Activated T-helper 17 cell treated with anti-CD3 and anti-CD28 coated beads, Interleukin-2, amount 50 U/mL, for 72 hours (primary cell): ENCODE data around the gene LSM11. TPM values are rescaled to one million over a fixed set of nuclear protein-coding genes. Genes with fewer than 3 reads are reported as not detected.

ENCODE experiments used
- ATAC-seq: fragments of 150-1000 bp; cut with Tn5 transposase; replicated peaks from 2 replicates; pipeline ENCODE4 v1.10.0; 2021; ENCODE audit warnings: mild to moderate bottlenecking, moderate library complexity
- H3K27ac Mint-ChIP-seq: one replicate; pipeline ENCODE4 v1.8.0; 2022; ENCODE audit warnings: mixed read lengths
- H3K27me3 Mint-ChIP-seq: one replicate; pipeline ENCODE4 v1.8.0; 2022; ENCODE audit warnings: mixed read lengths
- H3K36me3 Mint-ChIP-seq: one replicate; pipeline ENCODE4 v1.8.0; 2022; ENCODE audit warnings: low read depth, mild to moderate bottlenecking, mixed read lengths
- H3K4me1 Mint-ChIP-seq: one replicate; pipeline ENCODE4 v1.8.0; 2022; ENCODE audit warnings: mixed read lengths
- H3K4me3 Mint-ChIP-seq: one replicate; pipeline ENCODE4 v1.8.0; 2022; ENCODE audit warnings: mild to moderate bottlenecking, mixed read lengths
- H3K9me3 Mint-ChIP-seq: one replicate; pipeline ENCODE4 v1.8.0; 2022; ENCODE audit warnings: mixed read lengths
- total RNA-seq, 2 donors: library from RNA; stranded (reverse); gene quantifications; one replicate each; pipeline ENCODE4 v1.2.3, GENCODE V29; 2022

The LSM11 gene
- total RNA-seq, 2 donors from 2014 or later: 7.6 to 8.4 TPM

DNA sequence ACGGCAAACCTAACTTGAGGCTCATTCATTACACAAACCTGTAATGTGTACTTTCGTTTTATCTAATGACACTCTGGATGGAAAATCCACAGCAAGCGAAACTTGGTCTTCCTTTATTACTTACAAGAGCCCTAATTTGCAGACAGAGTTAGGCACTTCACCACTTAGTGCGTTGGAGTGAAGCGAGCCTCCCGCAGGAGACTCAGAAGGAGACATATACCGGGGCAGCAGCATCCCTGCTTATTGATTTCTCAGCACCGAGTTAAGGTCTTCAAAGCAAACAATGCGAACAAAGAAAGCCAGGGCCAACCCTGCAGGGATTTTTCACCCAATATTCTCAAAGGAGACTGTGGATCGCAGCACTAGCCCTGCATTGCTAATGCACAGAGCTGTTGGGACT lies 28.6 kb downstream of the LSM11 start:
- H3K4me3 Mint-ChIP-seq: peak overlapping the region; percentile 54
- peaks cover 5% of the 10 kb centered on the region for H3K4me1 Mint-ChIP-seq
- H3K27ac Mint-ChIP-seq: peak overlapping the region; percentile 64
- peaks cover 8% of the 10 kb centered on the region for H3K27me3 Mint-ChIP-seq
- ATAC-seq: peak; percentile 87
- no peaks in the 10 kb centered on the region for H3K9me3 Mint-ChIP-seq
- no peaks in the 10 kb centered on the region for H3K36me3 Mint-ChIP-seq

GRCh38 chr5:157778121-157778805 lies 34.8 kb downstream of the LSM11 start:
- Mint-ChIP-seq H3K9me3 (no peaks in the 10 kb centered on the region), H3K4me1 (no peaks in the 10 kb centered on the region), H3K36me3 (no peaks in the 10 kb centered on the region), H3K4me3 (no peak overlapping the region), H3K27me3 (peaks cover 6% of the 10 kb centered on the region), H3K27ac (no peak overlapping the region)
- no peak for ATAC-seq

- no peak for ATAC-seq
- H3K4me1 Mint-ChIP-seq: no peaks in the 10 kb centered on the region
- H3K9me3 Mint-ChIP-seq: no peaks in the 10 kb centered on the region
- H3K27me3 Mint-ChIP-seq: no peaks in the 10 kb centered on the region
- H3K4me3 Mint-ChIP-seq: no peak overlapping the region
- peak overlapping the region; percentile 10 for H3K27ac Mint-ChIP-seq
- peaks cover 7% of the 10 kb centered on the region for H3K36me3 Mint-ChIP-seq
Measured at GRCh38 chr5:157779221-157779620, 35.7 kb downstream of the LSM11 start.

GRCh38 chr5:157785801-157786200 lies 42.3 kb downstream of the LSM11 start:
- peaks cover 70% of the 10 kb centered on the region for H3K36me3 Mint-ChIP-seq
- no peak overlapping the region for H3K4me3 Mint-ChIP-seq
- H3K27me3 Mint-ChIP-seq: no peaks in the 10 kb centered on the region
- H3K9me3 Mint-ChIP-seq: no peaks in the 10 kb centered on the region
- no peak overlapping the region for H3K27ac Mint-ChIP-seq
- no peaks in the 10 kb centered on the region for H3K4me1 Mint-ChIP-seq
- no peak for ATAC-seq

GRCh38 chr5:157793301-157793700 lies 49.8 kb downstream of the LSM11 start:
- Mint-ChIP-seq H3K4me3 (peak overlapping the region; percentile 7), H3K4me1 (peaks cover 11% of the 10 kb centered on the region), H3K36me3 (peaks cover 90% of the 10 kb centered on the region), H3K27me3 (no peaks in the 10 kb centered on the region), H3K27ac (peak overlapping the region; percentile 58), H3K9me3 (no peaks in the 10 kb centered on the region)
- ATAC-seq: peak; percentile 77

GRCh38 chr5:157799578-157799977 lies 56.1 kb downstream of the LSM11 start:
- Mint-ChIP-seq H3K4me1 (no peaks in the 10 kb centered on the region), H3K4me3 (no peak overlapping the region), H3K36me3 (peaks cover 74% of the 10 kb centered on the region), H3K9me3 (no peaks in the 10 kb centered on the region), H3K27me3 (no peaks in the 10 kb centered on the region), H3K27ac (no peak overlapping the region)
- ATAC-seq: no peak

DNA sequence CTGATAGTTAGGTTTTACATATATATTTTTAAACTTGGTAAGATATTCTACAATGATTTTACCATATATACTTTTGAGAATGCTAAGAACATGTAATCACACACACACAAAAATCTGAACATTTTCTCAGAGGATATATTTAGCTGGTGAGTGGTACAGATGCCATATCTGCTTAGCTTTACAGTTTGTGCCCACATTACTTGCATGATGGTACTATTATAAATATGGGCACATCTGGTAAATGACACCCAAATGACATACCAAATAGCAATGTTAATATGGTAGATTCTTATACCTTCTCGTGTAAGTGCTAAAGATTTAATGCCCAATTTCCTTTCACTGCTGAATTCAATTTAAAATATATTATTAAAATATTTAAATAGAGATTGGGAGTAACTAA lies 56.6 kb downstream of the LSM11 start:
- ATAC-seq: no peak
- no peaks in the 10 kb centered on the region for H3K4me1 Mint-ChIP-seq

GRCh38 chr5:157802736-157803135 lies 59.2 kb downstream of the LSM11 start:
- H3K4me1 Mint-ChIP-seq: no peaks in the 10 kb centered on the region
- no peaks in the 10 kb centered on the region for H3K27me3 Mint-ChIP-seq
- ATAC-seq: no peak

More for the DNA sequence above, 56.6 kb downstream of the LSM11 start:
- Mint-ChIP-seq H3K9me3 (no peaks in the 10 kb centered on the region), H3K4me3 (no peak overlapping the region), H3K27ac (no peak overlapping the region), H3K36me3 (peaks cover 75% of the 10 kb centered on the region), H3K27me3 (no peaks in the 10 kb centered on the region)

DNA sequence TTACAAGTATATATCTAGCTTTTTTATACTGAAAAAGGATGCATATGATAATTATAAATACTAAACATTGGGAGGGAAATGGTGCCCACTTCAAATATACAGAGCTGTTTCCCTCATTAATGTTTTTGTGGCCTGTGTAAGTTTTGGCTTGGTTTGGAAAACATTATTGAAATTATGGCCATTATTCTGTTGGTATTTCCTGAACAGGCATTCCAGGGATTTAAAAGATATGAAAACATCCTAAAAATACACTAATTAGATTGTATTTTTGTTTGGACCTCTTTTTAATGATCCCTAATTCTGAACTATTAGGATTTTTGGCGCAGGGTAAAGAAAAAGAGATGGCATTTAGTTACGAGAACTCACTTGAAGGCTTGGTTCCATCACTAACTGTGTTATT lies 64.5 kb downstream of the LSM11 start:
- Mint-ChIP-seq H3K27ac (no peak overlapping the region), H3K36me3 (peaks cover 98% of the 10 kb centered on the region), H3K9me3 (no peaks in the 10 kb centered on the region), H3K27me3 (no peaks in the 10 kb centered on the region), H3K4me1 (no peaks in the 10 kb centered on the region), H3K4me3 (no peak overlapping the region)
- no peak for ATAC-seq

More at GRCh38 chr5:157802736-157803135, 59.2 kb downstream of the LSM11 start:
- H3K4me3 Mint-ChIP-seq: no peak overlapping the region
- peaks cover 79% of the 10 kb centered on the region for H3K36me3 Mint-ChIP-seq
- no peaks in the 10 kb centered on the region for H3K9me3 Mint-ChIP-seq
- H3K27ac Mint-ChIP-seq: no peak overlapping the region

Other genes starting within 250 kb of the LSM11 start
- gene ADAM19, start 167.9 kb upstream of the LSM11 start, total RNA-seq: 100 to 1,000 TPM in 1 of 2 donors, 10 to 100 TPM in 1; 71.2 to 145 TPM
- gene SOX30, start 91.3 kb upstream of the LSM11 start, total RNA-seq: 1 to 10 TPM in 1 of 2 donors, under 1 TPM in 1; 0.50 to 1.0 TPM
- not detected for gene C5orf52, start 72.2 kb upstream of the LSM11 start, total RNA-seq
- gene THG1L, start 12.3 kb upstream of the LSM11 start, total RNA-seq: 10 to 100 TPM; 11.0 to 12.1 TPM
- 10 to 100 TPM; 42.1 to 60.7 TPM for gene CLINT1, start 115.4 kb downstream of the LSM11 start, total RNA-seq